ENCODE results near the gene FOXF2. TPM values are rescaled to one million over a fixed set of nuclear protein-coding genes. Genes with fewer than 3 reads are reported as not detected.

Gene FOXF2
- total RNA-seq, 2 experiments from 2014 or later: not detected

- H3K9me3 Mint-ChIP-seq: no peaks in the 10 kb centered on the region
- H3K4me3 Mint-ChIP-seq: no peak overlapping the region
- peaks cover 16% of the 10 kb centered on the region for H3K4me1 Mint-ChIP-seq (ENCODE audit: low read depth)
- no peak overlapping the region for H3K27ac Mint-ChIP-seq
- no peaks in the 10 kb centered on the region for H3K36me3 Mint-ChIP-seq (ENCODE audit: low read depth)
- intact Hi-C loops (cut with micrococcal nuclease): loop anchor here (2.0 to 5.0 kb wide), 4 partner anchors 41 to 1209 kb away; no protein-coding TSS in a partner anchor
- no peak for DNase-seq
- peaks cover 63% of the 10 kb centered on the region for H3K27me3 Mint-ChIP-seq (ENCODE audit: low read depth)
- CTCF ChIA-PET: interaction anchor here (0.6 to 2.9 kb wide), 17 partner anchors 8 to 774 kb away, joined by 3 to 16 read pairs (median 4); no protein-coding TSS in a partner anchor
Measured at GRCh38 chr6:1395941-1396908, 6.8 kb downstream of the FOXF2 start.

GRCh38 chr6:1396952-1397868 is 7.8 kb downstream of the FOXF2 start:
- H3K4me1 Mint-ChIP-seq (ENCODE audit: low read depth): peaks cover 10% of the 10 kb centered on the region
- DNase-seq: peak; percentile 80
- H3K36me3 Mint-ChIP-seq (ENCODE audit: low read depth): no peaks in the 10 kb centered on the region
- CTCF ChIA-PET: interaction anchor here (0.6 to 2.9 kb wide), 21 partner anchors 8 to 806 kb away, joined by 3 to 16 read pairs (median 4); no protein-coding TSS in a partner anchor
- no peaks in the 10 kb centered on the region for H3K9me3 Mint-ChIP-seq
- H3K27ac Mint-ChIP-seq: no peak overlapping the region
- peaks cover 53% of the 10 kb centered on the region for H3K27me3 Mint-ChIP-seq (ENCODE audit: low read depth)
- intact Hi-C loops (cut with micrococcal nuclease): loop anchor here (1.0 to 5.0 kb wide), 6 partner anchors 40 to 1210 kb away; no protein-coding TSS in a partner anchor
- H3K4me3 Mint-ChIP-seq: no peak overlapping the region

GRCh38 chr6:1399085-1399780 is 9.9 kb downstream of the FOXF2 start:
- H3K36me3 Mint-ChIP-seq (ENCODE audit: low read depth): no peaks in the 10 kb centered on the region
- DNase-seq: no peak
- intact Hi-C loops (cut with micrococcal nuclease): loop anchor here (5.0 kb wide), 3 partner anchors 677 to 1212 kb away; no protein-coding TSS in a partner anchor
- H3K4me1 Mint-ChIP-seq (ENCODE audit: low read depth): peaks cover 7% of the 10 kb centered on the region
- CTCF ChIA-PET: no interaction called here
- peaks cover 40% of the 10 kb centered on the region for H3K27me3 Mint-ChIP-seq (ENCODE audit: low read depth)
- H3K27ac Mint-ChIP-seq: no peak overlapping the region
- no peaks in the 10 kb centered on the region for H3K9me3 Mint-ChIP-seq
- H3K4me3 Mint-ChIP-seq: no peak overlapping the region

GRCh38 chr6:1400126-1400850 is 10.9 kb downstream of the FOXF2 start:
- CTCF ChIA-PET: no interaction called here
- H3K27ac Mint-ChIP-seq: no peak overlapping the region
- no peaks in the 10 kb centered on the region for H3K9me3 Mint-ChIP-seq
- H3K4me1 Mint-ChIP-seq (ENCODE audit: low read depth): peaks cover 4% of the 10 kb centered on the region
- intact Hi-C loops (cut with micrococcal nuclease): no loop called here
- H3K36me3 Mint-ChIP-seq (ENCODE audit: low read depth): no peaks in the 10 kb centered on the region
- DNase-seq: no peak
- H3K4me3 Mint-ChIP-seq: no peak overlapping the region
- H3K27me3 Mint-ChIP-seq (ENCODE audit: low read depth): peaks cover 30% of the 10 kb centered on the region

- peaks cover 13% of the 10 kb centered on the region for H3K27me3 Mint-ChIP-seq (ENCODE audit: low read depth)
- CTCF ChIA-PET: no interaction called here
- no peaks in the 10 kb centered on the region for H3K4me1 Mint-ChIP-seq (ENCODE audit: low read depth)
- intact Hi-C loops (cut with micrococcal nuclease): no loop called here
- DNase-seq: no peak
- H3K27ac Mint-ChIP-seq: no peak overlapping the region
- no peak overlapping the region for H3K4me3 Mint-ChIP-seq
- no peaks in the 10 kb centered on the region for H3K9me3 Mint-ChIP-seq
- H3K36me3 Mint-ChIP-seq (ENCODE audit: low read depth): no peaks in the 10 kb centered on the region
Measured at GRCh38 chr6:1402369-1402768, 13.0 kb downstream of the FOXF2 start.

GRCh38 chr6:1402868-1403267 is 13.5 kb downstream of the FOXF2 start:
- intact Hi-C loops (cut with micrococcal nuclease): no loop called here
- H3K27ac Mint-ChIP-seq: no peak overlapping the region
- CTCF ChIA-PET: no interaction called here
- H3K4me1 Mint-ChIP-seq (ENCODE audit: low read depth): no peaks in the 10 kb centered on the region
- peaks cover 9% of the 10 kb centered on the region for H3K27me3 Mint-ChIP-seq (ENCODE audit: low read depth)
- H3K4me3 Mint-ChIP-seq: no peak overlapping the region
- no peak for DNase-seq
- H3K9me3 Mint-ChIP-seq: no peaks in the 10 kb centered on the region
- H3K36me3 Mint-ChIP-seq (ENCODE audit: low read depth): no peaks in the 10 kb centered on the region

- no peaks in the 10 kb centered on the region for H3K9me3 Mint-ChIP-seq
Measured at GRCh38 chr6:1403851-1404712, 14.7 kb downstream of the FOXF2 start.

GRCh38 chr6:1404713-1405098 is 15.3 kb downstream of the FOXF2 start:
- no peaks in the 10 kb centered on the region for H3K36me3 Mint-ChIP-seq (ENCODE audit: low read depth)
- CTCF ChIA-PET: interaction anchor here (1.4 kb wide), 1 partner anchor 8 kb away, joined by 3 read pairs; no protein-coding TSS in a partner anchor
- no peaks in the 10 kb centered on the region for H3K4me1 Mint-ChIP-seq (ENCODE audit: low read depth)
- no peak overlapping the region for H3K27ac Mint-ChIP-seq
- no peaks in the 10 kb centered on the region for H3K9me3 Mint-ChIP-seq
- intact Hi-C loops (cut with micrococcal nuclease): no loop called here
- H3K27me3 Mint-ChIP-seq (ENCODE audit: low read depth): peaks cover 8% of the 10 kb centered on the region
- DNase-seq: no peak
- H3K4me3 Mint-ChIP-seq: no peak overlapping the region

More at GRCh38 chr6:1403851-1404712, 14.7 kb downstream of the FOXF2 start:
- Mint-ChIP-seq H3K36me3 (ENCODE audit: low read depth) (no peaks in the 10 kb centered on the region), H3K27ac (no peak overlapping the region), H3K4me3 (no peak overlapping the region), H3K27me3 (ENCODE audit: low read depth) (peaks cover 7% of the 10 kb centered on the region), H3K4me1 (ENCODE audit: low read depth) (no peaks in the 10 kb centered on the region)
- intact Hi-C loops (cut with micrococcal nuclease): no loop called here
- DNase-seq: no peak
- CTCF ChIA-PET: no interaction called here

- Mint-ChIP-seq H3K36me3 (ENCODE audit: low read depth) (no peaks in the 10 kb centered on the region), H3K9me3 (no peaks in the 10 kb centered on the region), H3K27ac (no peak overlapping the region), H3K4me1 (ENCODE audit: low read depth) (no peaks in the 10 kb centered on the region), H3K4me3 (no peak overlapping the region), H3K27me3 (ENCODE audit: low read depth) (peaks cover 12% of the 10 kb centered on the region)
- CTCF ChIA-PET: interaction anchor here (1.4 kb wide), 1 partner anchor 8 kb away, joined by 3 read pairs; no protein-coding TSS in a partner anchor
- DNase-seq: no peak
- intact Hi-C loops (cut with micrococcal nuclease): no loop called here
Measured at GRCh38 chr6:1405221-1405620, 15.8 kb downstream of the FOXF2 start.

- Mint-ChIP-seq H3K27ac (no peak overlapping the region), H3K4me3 (no peak overlapping the region), H3K27me3 (ENCODE audit: low read depth) (peaks cover 13% of the 10 kb centered on the region), H3K36me3 (ENCODE audit: low read depth) (no peaks in the 10 kb centered on the region), H3K9me3 (no peaks in the 10 kb centered on the region), H3K4me1 (ENCODE audit: low read depth) (no peaks in the 10 kb centered on the region)
- no peak for DNase-seq
- intact Hi-C loops (cut with micrococcal nuclease): no loop called here
- CTCF ChIA-PET: interaction anchor here (0.8 kb wide), 1 partner anchor 31 kb away, joined by 3 read pairs; no protein-coding TSS in a partner anchor
Measured at GRCh38 chr6:1406306-1407072, 17.1 kb downstream of the FOXF2 start.
